CD1c-positive myeloid dendritic cell (primary cell): Measurements from ENCODE around the gene PTPRE.
"Not testable (repeated sequence)": the region's sequence is repeated elsewhere in the genome, so short reads cannot be mapped to it uniquely, and the experiment has no call there.

ENCODE experiments used
- DNase-seq: peaks from one replicate; pipeline ENCODE4 v3.0.0-alpha.2; 2016; ENCODE audit errors: extremely low spot score

The PTPRE gene

DNA sequence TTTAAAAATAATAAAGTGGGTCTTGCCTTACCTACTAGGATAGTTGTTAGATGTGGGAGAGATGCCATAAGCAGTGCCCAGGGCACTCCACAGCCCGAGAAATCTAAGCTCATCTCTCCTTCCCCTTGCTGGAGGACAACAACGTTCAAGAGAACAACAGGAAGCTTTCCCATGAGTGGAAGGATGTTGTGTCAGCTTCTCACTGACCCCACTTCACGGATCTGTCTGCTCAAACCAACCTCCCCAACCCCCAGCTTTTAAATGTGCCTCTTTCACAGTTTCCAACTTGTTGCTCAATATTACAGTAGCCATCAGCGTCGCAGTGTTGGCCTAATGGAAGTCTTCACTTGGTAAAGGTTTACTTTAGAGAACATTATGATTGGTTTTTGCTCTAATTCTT, 72.1 kb downstream of the PTPRE start:
- DNase-seq: no peak

DNA sequence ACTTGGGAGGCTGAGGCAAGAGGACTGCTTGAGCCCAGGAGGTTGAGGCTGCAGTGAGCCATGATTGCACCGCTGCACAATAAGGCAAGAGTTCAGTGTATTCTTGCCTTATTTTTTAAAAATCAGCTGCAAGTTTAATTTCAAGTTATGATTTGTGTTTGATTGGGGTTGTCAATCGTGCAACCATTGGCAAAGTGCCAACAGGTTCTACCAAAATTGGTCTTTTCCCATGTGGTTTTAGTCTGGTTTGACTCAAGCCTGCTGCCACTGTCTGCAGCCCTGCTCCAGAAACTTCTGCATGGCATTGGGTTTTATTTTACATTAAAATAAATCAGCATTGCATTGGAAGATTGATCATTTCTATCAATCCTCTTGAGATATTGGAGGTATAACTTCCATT, 72.7 kb downstream of the PTPRE start:
- DNase-seq: no peak

DNA sequence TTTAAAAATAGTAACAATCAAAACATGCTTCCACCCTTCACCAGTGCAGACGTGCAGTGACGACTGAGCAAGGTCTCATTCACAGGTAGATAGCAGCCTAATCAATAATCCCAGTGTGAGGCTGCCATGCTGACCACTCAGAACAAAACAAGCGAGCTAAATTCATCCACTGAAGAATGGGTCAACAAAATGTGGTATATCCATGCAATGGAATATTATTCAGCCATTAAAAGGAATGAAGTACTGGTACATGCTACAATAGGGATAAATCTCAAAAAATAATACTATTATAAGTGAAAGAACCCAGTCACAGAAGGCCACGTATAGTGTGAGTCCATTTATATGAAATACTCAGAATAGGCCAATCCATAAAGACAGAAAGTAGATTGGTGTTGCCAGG, 74.0 kb downstream of the PTPRE start:
- DNase-seq: no peak

DNA sequence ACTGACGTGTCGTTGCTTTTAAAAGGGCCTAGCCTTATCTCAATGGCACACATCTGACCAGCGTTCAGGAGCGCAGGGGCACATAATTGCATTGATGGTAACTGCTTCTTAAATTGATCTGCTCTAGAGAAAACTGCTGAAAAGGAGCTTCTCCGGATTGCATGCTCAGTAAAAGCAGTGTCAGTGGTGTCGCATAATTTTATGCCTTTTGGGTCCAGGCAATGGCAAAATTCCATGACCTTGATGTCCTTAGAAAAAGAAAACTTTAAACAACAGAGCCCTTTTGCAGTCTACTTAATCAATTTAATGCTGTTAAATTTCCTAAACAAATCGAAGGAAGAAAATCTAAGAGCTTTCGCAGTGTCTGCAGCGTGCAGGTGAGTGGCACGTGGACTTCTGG, 75.7 kb downstream of the PTPRE start:
- DNase-seq: no peak

DNA sequence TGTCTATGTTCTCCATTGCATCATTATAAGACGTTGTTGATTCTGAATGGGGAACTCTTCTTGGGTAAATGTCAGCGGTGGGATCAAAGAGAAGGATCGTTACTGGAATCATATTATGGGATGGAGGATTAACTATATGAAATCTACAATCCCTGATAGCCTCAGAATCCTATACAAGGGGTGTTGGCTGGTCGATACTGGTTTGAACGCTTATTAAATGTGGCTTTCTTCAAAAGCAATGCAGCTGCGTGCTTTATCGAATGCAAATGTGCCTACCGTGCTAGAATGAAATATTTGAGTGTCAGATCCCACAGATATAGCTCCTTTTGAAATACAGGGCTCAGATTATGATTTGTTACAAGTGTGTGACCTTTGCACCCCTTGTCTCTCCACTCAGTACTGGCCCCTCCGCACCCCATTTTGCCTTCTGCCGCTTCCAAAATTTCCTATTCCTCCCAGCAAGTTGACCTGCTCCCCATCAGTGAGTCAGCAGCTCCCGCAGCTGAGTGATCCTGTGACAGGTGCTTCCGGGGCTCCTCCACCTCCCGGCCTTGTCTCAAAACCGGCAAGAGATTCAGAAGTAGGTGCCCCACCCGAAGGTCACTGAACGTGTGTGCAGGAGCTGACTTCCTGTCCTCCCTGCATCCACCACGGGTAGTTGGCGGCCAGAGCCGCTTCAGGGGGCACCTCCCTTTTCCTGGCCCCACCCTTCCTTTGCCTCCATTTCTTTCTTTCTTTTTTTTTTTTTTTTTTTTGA, 76.6 kb downstream of the PTPRE start:
- no peak for DNase-seq

DNA sequence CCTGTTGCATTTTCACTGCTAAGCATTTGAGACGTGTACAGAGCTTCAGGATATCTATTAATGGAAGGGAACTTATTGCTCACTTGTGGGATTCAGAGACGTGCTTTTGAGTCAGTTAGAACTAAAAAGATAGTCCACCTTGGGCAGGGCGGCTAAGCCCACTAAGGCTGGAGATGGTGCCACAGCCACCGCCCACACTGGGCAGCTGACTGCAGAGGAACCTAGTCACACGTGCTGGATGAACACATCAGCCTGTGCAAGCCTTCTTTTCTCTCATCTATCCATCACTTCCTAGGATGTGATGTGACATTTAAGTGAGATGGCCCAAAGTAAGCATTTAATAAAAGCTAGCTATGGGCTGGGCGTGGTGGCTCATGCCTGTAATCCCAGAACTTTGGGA, 78.0 kb downstream of the PTPRE start:
- DNase-seq: peak; percentile 30

DNA sequence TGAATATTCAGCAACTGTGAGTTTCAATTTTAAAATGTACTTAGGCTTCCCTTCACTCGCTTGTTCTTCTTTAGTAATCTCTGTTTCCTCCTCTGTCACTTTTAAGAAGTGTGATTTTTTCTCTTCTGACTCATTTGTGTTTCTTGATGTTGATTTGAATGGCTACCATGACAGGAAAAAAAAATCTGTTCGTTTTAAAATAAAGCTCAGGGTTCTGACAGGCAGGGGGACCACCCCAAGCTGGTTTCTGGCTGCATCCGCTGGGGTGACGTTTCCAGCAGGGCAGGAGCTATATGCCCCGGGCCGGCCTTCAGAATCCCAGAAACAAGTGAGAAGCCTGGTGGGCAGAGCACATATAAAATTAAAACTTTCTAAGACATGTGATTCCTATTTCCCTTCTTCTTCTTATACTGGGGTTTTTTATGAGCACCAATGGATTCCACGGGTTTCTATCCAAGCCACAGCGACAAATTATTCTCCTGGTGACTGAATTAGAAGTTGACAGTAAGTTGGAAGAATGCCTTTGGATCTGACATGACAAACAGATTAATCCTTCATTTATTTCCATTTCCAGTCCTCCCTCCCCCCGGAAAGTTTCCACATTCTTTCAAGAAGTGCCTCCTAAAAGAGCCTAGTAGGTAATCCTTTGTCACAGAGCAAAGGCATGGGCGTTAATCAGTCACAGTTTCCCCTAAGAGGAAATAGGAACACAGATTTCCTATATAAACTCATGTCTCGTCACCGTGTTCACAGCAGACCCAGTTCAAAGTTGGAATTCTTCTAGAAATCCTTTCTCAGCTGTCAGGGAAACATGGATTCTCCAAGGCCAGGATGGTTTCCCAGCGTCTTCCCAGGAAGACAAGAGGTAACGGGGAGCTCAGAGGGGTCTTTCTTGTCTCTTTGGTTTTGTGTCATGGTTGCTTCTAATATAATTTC, 79.9 kb downstream of the PTPRE start:
- DNase-seq: no peak

DNA sequence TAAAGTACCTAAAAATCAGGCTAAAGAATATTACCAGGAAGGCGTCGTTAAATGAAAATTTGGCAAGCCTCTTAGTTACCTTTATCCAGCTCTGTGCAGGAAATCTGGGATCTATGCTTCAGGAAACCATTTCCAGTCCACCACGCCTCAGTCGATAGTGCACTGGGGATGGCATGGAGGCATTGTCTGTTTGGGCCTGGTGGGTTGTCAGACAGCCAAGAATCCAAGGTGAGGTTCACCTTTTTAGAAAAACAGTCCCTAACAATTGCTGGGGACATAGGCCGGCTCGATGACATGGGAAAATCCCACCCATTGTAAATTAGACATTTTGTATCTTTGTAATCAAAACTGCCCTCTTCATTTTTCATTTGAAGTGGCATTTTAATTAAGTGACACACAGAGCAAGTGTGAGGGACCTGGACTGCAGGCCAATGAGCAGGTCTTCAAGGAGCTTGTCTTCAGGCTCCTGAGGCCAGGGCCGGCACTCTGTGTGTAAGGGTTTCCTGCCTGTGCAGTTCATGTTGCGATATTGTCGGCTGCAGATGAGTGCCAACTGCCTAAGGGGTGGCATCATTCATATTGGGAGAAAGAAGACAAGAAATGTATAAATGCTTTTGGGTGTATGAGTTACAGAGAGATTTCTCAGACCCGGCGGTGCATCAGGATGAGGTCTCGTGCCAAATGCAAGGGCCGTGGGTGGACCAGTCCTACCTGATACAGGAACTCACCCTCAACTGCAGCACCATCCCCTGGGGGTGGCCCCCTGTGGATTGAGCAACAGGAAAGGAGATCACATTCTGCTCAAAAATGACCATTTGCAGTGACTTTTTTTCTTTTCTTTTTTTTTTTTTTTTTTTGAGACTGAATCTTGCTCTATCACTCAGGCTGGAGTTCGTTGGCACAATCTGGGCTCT, 80.8 kb downstream of the PTPRE start:
- no peak for DNase-seq

DNA sequence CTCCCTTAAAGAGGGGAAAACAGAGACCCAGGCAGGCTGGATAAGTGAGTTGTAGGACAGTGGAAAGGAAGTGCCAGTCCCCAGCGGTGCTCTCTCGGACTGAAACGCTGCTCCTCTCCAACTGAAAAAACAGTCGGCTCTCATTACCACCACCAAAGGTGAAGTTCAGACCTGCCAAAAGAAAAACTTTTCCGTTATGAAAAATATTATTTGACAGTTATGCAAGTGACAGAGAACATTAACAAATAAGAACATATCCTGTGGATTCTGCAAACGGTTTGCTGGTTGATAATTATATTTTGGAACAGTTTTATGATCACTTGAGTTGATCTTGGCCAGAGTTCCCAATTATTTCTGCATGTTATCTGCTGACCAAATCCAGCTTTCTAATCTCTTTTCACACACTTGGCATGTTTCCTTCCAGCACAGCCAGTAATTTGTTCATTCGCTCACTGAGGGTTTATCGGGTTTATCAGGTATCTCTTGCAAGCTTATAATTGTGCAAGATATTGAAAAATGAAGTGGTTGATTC, 82.6 kb downstream of the PTPRE start:
- no peak for DNase-seq

DNA sequence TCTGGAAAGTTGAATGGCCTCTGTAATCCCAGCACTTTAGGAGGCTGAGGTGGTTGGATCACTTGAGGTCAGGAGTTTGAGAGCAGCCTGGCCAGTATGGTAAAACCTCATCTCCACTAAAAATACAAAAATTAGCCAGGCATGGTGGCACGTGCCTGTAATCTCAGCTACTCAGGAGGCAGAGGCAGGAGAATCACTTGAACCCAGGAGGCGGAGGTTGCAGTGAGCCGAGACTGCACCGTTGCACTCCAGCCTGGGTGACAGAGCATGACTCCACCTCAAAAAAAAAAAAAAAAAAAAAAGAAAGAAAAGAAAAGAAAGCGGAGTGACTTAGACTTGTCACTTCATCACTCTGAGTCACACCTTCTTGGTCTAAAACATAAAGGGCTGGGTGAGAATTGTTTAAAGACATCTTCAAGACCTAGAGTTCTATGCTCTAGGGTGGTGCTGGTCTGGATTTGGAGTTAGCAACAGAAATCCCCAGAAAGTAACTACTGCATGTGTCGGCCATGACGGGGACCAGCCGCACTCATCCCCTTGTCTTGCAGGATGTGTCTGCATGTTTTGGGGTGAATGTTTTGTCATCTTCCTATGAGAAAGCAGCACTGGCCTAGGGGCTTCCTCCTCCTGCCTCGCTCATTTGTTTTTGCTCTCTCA, 83.4 kb downstream of the PTPRE start:
- DNase-seq: not testable (repeated sequence)

DNA sequence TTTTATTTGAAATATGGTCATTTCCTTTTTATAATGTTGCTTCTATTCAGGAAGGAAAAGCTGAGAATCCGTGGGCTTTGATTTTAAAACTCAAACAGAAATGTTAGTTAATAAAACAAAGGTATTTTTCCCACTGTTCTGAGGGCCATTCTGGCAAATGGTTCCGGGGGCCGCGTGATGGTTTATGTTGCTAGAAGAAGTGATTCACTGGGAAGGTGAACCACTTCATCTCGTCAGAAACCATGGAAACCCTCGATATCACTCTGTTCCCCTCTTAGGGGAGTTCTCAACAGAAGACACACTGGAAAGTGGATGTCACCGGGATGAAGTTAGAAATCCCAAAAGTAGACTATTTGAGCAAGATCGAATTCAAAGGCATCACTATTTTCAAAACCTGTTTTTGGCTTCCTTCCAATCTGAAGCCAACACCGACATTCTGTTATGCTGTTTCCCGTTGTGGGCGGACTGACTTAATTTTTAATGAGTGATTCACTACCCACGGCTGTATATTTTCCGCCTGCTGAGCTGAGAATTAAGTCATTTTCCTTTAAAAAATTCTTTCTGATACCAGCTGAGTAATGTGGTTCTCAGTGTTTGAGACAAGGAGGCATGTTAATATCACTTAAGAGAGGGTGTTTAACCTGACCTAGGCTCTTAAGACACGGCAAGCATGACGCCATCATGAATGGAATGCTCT, 84.1 kb downstream of the PTPRE start:
- peak; percentile 77 for DNase-seq

DNA sequence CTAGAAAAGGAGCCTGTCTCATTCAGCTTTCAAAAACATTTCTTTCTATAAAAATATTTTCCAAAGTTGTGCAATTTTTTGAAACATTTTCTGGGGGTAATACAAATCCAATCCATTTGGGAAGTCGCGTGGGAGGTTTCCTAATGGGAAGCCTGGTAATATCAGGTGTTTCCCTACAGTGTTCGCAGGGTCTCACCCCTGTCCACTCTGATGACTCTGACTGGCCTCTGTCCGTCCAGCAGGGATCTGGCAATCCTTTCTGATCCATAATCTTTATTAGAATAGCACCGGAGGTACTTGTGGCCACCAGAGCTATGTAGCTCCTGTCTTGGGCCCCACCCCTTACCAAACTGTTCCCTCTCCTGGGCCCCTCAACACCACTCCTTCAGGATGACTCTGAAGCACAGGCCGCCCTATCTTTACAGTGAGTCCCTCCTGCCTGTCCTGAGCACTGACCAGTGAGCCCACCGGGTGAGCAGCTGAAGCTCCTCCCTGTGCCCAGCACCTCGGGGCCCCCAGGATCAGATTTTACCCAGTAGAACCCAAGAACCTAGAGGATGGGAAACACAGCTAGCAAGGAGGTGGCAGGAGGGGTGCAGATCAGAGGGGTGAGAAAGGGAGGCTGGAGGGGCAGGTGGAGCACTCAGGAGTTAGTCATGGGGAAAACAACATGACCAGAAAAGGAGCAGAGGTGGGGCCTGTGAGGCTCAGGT, 84.8 kb downstream of the PTPRE start:
- no peak for DNase-seq

DNA sequence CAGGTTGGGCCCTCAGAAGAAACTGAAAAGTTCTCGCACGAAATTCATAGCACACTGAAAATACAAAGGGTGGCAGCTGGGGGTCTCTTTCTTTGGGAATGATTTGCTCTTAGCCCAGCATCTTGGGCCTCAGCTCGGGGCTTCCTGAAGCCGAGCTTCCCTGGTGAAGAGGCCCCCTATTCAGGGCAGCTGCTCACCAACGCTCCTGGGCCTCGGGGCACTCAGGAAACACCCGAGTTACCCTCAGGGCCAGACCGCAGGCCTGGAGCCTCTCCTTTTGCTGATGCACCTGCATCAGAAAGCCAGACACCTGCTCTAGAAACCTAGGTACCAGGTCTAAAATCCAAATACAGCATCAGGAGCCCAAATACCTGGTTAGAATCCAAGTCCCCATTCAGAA, 85.5 kb downstream of the PTPRE start:
- DNase-seq: no peak

DNA sequence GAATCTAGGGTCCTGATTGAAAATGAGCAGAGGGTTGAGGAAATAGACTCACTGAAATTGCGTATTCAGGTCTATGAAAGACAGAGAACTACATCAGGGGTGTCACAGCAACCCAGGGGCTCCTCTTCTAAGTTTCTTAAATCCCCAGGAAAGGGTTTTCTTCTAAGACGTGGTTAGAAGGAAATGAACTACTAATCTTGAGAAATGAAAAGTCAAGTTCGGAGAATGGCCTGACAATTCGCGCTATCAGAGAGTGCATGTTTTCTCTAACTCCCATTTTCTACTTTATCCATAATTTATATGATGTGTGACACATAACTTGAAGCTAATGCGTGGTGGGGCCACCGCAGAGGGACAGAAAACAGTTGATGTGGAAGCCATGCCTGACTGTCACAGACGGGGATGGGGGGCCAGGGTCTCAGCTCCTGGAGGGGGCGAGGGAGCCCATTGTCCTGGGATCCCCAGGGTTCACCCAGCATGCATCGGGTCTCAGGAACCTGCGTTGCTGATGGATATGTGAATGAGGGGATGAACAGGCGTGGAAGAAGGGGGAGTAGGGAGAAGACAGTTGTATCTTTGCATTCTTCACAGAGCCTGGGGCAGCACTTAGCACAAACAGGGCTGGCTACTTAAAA, 86.3 kb downstream of the PTPRE start:
- no peak for DNase-seq

DNA sequence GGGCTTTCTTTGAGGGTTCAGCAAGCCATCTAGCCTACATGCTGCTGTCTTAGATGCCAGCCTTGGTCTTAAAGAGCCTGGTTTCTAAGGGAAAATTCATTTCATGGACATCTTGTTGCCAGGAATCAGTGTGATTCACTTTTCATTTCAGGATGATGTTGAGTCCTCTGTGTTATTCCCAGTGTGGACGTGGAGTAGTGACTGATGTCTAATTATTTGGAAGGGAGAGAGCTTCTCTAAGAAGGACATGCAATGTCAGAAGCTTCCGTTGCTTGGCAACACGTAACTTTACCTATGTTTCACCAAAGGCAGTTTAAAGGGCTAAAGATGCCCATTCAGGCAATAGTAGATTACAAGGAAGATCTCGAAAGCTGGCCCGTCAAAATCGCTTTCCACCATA, 89.0 kb downstream of the PTPRE start:
- no peak for DNase-seq

DNA sequence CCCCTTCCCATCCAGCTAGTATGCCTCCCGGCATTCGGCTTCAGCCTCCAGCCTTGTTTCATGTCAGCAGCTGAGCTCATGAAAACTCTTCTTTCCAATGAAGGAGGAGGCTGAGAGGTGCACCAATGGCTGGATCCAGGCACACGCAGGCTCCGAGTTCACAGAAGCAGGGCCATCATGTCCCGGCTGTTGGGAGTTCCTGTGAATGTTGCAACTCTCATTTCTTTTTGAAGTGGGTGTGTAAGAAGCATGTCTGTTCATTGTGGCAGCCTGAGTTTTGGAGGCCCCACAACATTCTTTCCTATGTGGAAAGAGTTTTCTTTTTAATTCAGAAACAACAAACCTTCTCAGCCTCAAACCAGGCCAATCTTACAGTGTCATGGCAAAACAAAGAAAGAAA, 89.7 kb downstream of the PTPRE start:
- DNase-seq: peak; percentile 12

DNA sequence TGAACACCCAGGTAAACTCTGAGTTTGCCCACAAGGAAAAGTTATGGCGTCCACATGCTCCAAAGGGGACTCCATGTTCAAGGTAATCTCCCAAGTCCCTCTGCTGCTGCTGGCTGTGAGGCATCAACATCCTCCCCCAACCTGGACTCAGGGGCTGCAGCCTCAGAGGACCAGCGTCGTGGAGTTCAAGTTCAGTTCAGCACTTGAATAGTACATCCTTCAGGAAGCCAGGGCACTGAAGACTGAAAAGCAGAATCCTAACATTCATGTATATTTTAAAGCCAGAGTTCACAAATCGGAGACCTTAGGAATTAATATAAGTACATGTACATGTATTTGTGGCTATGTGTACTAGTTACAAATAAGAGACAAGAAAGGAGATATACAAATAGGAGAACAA, 90.4 kb downstream of the PTPRE start:
- no peak for DNase-seq

DNA sequence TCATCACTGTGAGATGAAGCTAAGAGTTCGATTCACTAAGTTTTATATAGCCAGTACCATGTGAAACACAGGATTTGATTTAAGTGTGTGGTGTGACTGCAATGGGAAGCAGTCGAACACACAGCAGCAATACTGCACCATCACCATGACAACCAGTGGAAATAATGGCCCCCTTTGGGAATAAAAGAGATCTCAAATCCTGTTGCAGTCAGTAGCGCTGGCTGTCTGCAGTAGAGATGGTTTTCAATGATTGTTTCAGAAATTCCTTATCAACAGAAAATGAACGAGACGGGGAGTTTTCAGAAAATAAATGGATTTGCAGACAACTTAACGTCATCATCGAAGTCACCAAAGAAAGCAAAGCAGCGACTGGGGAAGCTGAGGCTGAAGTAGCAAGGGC, 91.0 kb downstream of the PTPRE start:
- DNase-seq: no peak

DNA sequence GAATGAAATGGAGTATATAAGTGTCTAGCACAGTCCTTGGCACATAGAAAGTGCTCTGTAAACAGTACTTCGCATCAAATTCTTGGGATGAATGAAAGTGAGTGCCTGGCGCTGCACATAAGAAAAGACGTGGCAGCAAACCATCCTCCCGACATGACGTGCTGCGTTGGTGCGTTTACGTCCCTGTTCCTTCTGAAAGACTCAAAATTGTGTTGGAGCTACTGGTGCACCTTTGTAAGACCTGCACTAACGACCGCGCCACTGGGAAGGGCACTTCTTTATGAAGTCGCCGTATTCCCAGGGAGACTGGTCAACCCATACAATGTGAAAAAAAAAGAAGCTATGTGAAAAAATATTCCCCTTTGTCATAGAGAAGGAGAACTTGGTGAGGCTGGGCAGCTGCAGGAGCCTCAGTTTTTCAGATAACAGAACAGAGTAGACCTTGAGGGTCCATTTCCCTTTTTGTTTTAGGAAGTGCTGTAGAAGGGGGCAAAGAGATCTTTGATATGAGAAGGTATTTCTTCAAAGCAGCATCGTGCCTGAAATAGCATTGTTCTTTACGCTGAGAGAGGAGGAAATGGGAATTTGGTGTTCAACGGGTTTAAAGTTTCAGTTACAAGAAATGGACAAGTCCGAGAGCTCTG, 91.7 kb downstream of the PTPRE start:
- DNase-seq: peak; percentile 46
